ENCODE measurements around the gene EPO. TPM values are rescaled to one million over a fixed set of nuclear protein-coding genes. Genes with fewer than 3 reads are reported as not detected.

The EPO gene
- polyA plus RNA-seq, 2 of the 4 experiments (the other 2 are of a cell fraction) = not detected

DNA sequence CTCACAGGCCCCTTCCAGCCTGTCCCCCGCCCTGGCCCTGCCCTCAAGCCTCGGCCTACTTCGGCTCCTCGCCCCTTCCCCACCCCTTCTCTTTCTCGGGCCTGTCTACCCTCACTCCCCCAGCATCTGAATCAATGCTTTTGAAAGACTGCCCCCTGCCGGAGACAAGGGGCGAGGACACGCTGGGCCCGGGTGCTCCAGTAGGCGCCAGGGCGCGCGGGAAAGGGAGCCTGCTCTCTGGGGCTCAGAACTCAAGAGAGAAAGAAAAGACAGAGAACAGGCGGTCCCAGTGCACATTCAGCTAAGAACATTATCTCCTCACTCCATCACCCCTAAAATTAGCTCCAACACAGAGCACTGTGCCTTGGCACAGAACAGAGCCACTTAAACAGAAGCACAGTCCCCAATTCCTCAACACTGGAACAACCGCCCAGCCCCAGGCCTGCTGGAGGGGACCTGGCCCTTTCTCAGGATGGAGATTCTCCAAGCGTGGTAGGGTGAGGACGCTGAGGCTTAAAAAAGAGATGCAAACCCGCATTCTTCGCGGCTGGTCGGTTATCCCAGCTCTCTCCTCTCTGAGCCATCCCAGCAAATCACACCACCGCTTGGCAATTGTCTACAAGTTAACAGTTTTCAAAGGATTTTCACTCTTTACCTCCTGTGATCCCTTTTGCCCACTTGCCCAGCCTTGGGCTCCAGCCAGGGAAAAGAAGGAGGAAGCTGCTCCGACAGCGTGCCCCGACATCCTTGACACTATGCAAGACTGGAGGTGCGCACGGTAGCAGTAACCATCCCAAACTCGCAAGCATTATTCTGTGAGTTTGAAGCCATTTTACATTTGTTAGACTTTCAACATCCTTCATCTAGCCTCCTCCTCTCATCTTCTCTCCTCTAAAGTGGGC, 28.3 kb upstream of the EPO start:
- H3K4me1 ChIP-seq = peaks cover 26% of the 10 kb centered on the region
- peak; percentile 74 to 93 for DNase-seq (ENCODE audit: low read depth in 1 of 2, low spot score in 1 of 2)
- 61% methylated on average over 18 of the region's 28 CpGs for WGBS (ENCODE audit: missing lambda C conversion rate)
- peak; percentile 72 to 94; a peak in 5 of 6 replicates for ATAC-seq
- TF ChIP-seq, protein P1, sequence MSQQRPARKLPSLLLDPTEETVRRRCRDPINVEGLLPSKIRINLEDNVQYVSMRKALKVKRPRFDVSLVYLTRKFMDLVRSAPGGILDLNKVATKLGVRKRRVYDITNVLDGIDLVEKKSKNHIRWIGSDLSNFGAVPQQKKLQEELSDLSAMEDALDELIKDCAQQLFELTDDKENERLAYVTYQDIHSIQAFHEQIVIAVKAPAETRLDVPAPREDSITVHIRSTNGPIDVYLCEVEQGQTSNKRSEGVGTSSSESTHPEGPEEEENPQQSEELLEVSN (IDR thresholded peaks at IDR 0.05; ENCODE audit: borderline replicate concordance, low read depth) = peak; percentile 27; the same call in 1 of the 2 replicates
- TF ChIP-seq RAD21 (conservative IDR thresholded peaks at IDR 0.05 in 1 of 2, IDR thresholded peaks at IDR 0.05 in 1 of 2) (peak; percentile 75 to 78), HOXA7 (CRISPR knock-in tag; IDR thresholded peaks at IDR 0.05) (no peak), TP53 (CRISPR knock-in tag; IDR thresholded peaks at IDR 0.05) (peak; percentile 50; the same call in 1 of the 2 replicates), NFE2L2 (conservative IDR thresholded peaks at IDR 0.05; ENCODE audit: low read length) (no peak), TFCP2L1 (CRISPR knock-in tag; IDR thresholded peaks at IDR 0.05) (no peak), RNF2 (IDR thresholded peaks at IDR 0.05; ENCODE audit: borderline replicate concordance, low read depth) (no peak), SMC3 (IDR thresholded peaks at IDR 0.05) (peak; percentile 78), GATA3 (IDR thresholded peaks at IDR 0.05; ENCODE audit: borderline replicate concordance) (no peak), MYC (IDR thresholded peaks at IDR 0.05; ENCODE audit: borderline replicate concordance, low read length) (0 out of 2 replicates have a peak, but pooled peaks have one; percentile 50), NPAS2 (CRISPR knock-in tag; IDR thresholded peaks at IDR 0.05; ENCODE audit: borderline replicate concordance) (no peak), ZSCAN20 (CRISPR knock-in tag; IDR thresholded peaks at IDR 0.05) (no peak), KDM5A (IDR thresholded peaks at IDR 0.05) (no peak), HOXB13 (CRISPR knock-in tag; IDR thresholded peaks at IDR 0.05; ENCODE audit: low read depth) (no peak), BHLHE40 (IDR thresholded peaks at IDR 0.05; ENCODE audit: low read depth, low read length) (no peak), PHF8 (IDR thresholded peaks at IDR 0.05; ENCODE audit: borderline replicate concordance, low read depth) (no peak)
- TF ChIP-seq, protein P2, sequence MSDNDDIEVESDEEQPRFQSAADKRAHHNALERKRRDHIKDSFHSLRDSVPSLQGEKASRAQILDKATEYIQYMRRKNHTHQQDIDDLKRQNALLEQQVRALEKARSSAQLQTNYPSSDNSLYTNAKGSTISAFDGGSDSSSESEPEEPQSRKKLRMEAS (IDR thresholded peaks at IDR 0.05) = peak; percentile 37; the same call in 1 of the 2 replicates
- TF ChIP-seq, protein P3, sequence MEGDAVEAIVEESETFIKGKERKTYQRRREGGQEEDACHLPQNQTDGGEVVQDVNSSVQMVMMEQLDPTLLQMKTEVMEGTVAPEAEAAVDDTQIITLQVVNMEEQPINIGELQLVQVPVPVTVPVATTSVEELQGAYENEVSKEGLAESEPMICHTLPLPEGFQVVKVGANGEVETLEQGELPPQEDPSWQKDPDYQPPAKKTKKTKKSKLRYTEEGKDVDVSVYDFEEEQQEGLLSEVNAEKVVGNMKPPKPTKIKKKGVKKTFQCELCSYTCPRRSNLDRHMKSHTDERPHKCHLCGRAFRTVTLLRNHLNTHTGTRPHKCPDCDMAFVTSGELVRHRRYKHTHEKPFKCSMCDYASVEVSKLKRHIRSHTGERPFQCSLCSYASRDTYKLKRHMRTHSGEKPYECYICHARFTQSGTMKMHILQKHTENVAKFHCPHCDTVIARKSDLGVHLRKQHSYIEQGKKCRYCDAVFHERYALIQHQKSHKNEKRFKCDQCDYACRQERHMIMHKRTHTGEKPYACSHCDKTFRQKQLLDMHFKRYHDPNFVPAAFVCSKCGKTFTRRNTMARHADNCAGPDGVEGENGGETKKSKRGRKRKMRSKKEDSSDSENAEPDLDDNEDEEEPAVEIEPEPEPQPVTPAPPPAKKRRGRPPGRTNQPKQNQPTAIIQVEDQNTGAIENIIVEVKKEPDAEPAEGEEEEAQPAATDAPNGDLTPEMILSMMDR (IDR thresholded peaks at IDR 0.05) = peak; percentile 87
- TF ChIP-seq, protein P4, sequence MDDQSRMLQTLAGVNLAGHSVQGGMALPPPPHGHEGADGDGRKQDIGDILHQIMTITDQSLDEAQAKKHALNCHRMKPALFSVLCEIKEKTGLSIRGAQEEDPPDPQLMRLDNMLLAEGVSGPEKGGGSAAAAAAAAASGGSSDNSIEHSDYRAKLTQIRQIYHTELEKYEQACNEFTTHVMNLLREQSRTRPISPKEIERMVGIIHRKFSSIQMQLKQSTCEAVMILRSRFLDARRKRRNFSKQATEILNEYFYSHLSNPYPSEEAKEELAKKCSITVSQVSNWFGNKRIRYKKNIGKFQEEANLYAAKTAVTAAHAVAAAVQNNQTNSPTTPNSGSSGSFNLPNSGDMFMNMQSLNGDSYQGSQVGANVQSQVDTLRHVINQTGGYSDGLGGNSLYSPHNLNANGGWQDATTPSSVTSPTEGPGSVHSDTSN (IDR thresholded peaks at IDR 0.05) = no peak
- H3K27ac ChIP-seq = no peak overlapping the region
- no peaks in the 10 kb centered on the region for H3K9me3 ChIP-seq
- no peak for FAIRE-seq
- peak overlapping the region; percentile 99 for H3K4me2 ChIP-seq
- POLR2A ChIA-PET = interaction anchor here (0.5 to 1.3 kb wide), 2 partner anchors 12 to 14 kb away, joined by 3 to 6 read pairs; partner anchors contain the start of gene POP7
- H3K4me3 ChIP-seq = no peak overlapping the region
- CTCF ChIA-PET = interaction anchor here (0.6 to 10.6 kb wide), 65 partner anchors 8 to 248 kb away, joined by 3 to 158 read pairs (median 4); partner anchors contain the start of genes ACTL6B, EPO, GNB2 and MOSPD3

DNA sequence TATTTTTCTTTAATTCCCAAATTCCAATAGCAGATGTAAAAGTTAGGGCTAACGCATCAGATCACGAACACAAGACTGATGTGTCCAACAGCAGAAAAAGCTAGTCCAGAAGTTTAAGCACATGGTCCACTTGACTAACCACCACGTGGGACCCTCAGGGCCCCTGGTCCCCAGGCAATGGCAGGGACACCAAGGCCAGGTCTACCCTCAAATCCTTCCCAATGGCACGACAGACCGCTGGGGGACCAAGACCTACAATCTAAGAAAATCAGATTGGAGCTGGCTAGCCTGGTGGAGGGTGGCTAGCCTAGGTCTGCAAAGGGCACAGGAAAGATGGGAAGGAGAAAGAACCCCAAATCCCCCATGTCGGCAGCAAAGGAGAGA, 27.7 kb upstream of the EPO start:
- WGBS (ENCODE audit: missing lambda C conversion rate) = 79% methylated on average over 6 of the region's 6 CpGs
- FAIRE-seq (no peak), ATAC-seq (no peak), DNase-seq (ENCODE audit: low read depth in 1 of 2, low spot score in 1 of 2) (no peak)
- TF ChIP-seq FOSB (CRISPR knock-in tag; IDR thresholded peaks at IDR 0.05) (no peak), GATA3 (IDR thresholded peaks at IDR 0.05; ENCODE audit: borderline replicate concordance) (no peak), HOXB5 (CRISPR knock-in tag; IDR thresholded peaks at IDR 0.05) (no peak), SREBF2 (IDR thresholded peaks at IDR 0.05) (no peak), RAD21 (conservative IDR thresholded peaks at IDR 0.05 in 1 of 2, IDR thresholded peaks at IDR 0.05 in 1 of 2) (no peak), CHD4 (IDR thresholded peaks at IDR 0.05; ENCODE audit: borderline replicate concordance) (no peak), POLR2AphosphoS2 (conservative IDR thresholded peaks at IDR 0.05; ENCODE audit: low read length) (no peak)
- TF ChIP-seq, protein P5, sequence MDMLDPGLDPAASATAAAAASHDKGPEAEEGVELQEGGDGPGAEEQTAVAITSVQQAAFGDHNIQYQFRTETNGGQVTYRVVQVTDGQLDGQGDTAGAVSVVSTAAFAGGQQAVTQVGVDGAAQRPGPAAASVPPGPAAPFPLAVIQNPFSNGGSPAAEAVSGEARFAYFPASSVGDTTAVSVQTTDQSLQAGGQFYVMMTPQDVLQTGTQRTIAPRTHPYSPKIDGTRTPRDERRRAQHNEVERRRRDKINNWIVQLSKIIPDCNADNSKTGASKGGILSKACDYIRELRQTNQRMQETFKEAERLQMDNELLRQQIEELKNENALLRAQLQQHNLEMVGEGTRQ (IDR thresholded peaks at IDR 0.05) = no peak
- H3K9me3 ChIP-seq = no peaks in the 10 kb centered on the region
- H3K4me2 ChIP-seq = peak overlapping the region; percentile 99
- CTCF ChIA-PET = interaction anchor here (0.8 to 10.6 kb wide), 36 partner anchors 9 to 230 kb away, joined by 3 to 158 read pairs (median 8); partner anchors contain the start of genes ACTL6B, EPO, GNB2 and MOSPD3
- peak overlapping the region; percentile 96 to 98; a peak in 5 of 6 replicates for H3K27ac ChIP-seq
- POLR2A ChIA-PET = interaction anchor here (0.5 to 1.3 kb wide), 3 partner anchors 12 to 60 kb away, joined by 3 to 6 read pairs (median 4); partner anchors contain the start of gene POP7
- H3K4me3 ChIP-seq = peak overlapping the region; percentile 100
- H3K4me1 ChIP-seq = peaks cover 26% of the 10 kb centered on the region

Data from A549 (cell line).